Measurements from ENCODE around the gene TIMM44. TPM values are rescaled to one million over a fixed set of nuclear protein-coding genes. Genes with fewer than 3 reads are reported as not detected.

TIMM44 gene
- polyA plus RNA-seq, 1 of the 3 experiments (the other 2 are of a cell fraction) = 49.7 TPM

- peak; percentile 56; the same call in 1 of the 2 replicates for TF ChIP-seq MXI1 (IDR thresholded peaks at IDR 0.05; ENCODE audit: low read depth, low read length)
- no peak for TF ChIP-seq JUND (IDR thresholded peaks at IDR 0.05)
- TF ChIP-seq GABPA (IDR thresholded peaks at IDR 0.05; ENCODE audit: low read depth) = 0 out of 2 replicates have a peak, but pooled peaks have one; percentile 31
- 0 out of 2 replicates have a peak, but pooled peaks have one; percentile 22 for TF ChIP-seq PBX3 (IDR thresholded peaks at IDR 0.05)
- peak; percentile 37; the same call in 1 of the 2 replicates for TF ChIP-seq NFIC (IDR thresholded peaks at IDR 0.05; ENCODE audit: borderline replicate concordance)
- no peak for TF ChIP-seq USF2 (IDR thresholded peaks at IDR 0.05; ENCODE audit: borderline replicate concordance, low read depth, low read length)
- peak; percentile 56; the same call in 1 of the 2 replicates for TF ChIP-seq ELF1 (IDR thresholded peaks at IDR 0.05)
- no peak for TF ChIP-seq CTCF (IDR thresholded peaks at IDR 0.05)
- TF ChIP-seq MAX (IDR thresholded peaks at IDR 0.05; ENCODE audit: low read depth) = peak; percentile 50; the same call in 1 of the 2 replicates
These were observed 23.6 kb downstream of the TIMM44 start, which contains the start of gene SNAPC2 (continued) for GRCh38 chr19:7919610-7920518.

GRCh38 chr19:7918615-7919421 is 24.6 kb downstream of the TIMM44 start:
- 92% methylated on average over 29 of the region's 42 CpGs for WGBS (ENCODE audit: low lambda C conversion rate)
- no peak overlapping the region for H3K9ac ChIP-seq
- H2AFZ ChIP-seq (ENCODE audit: low read depth) = no peak overlapping the region
- peaks cover 7% of the 10 kb centered on the region; the same call in 1 of the 2 replicates for H3K27me3 ChIP-seq (ENCODE audit: insufficient read depth)
- ChIA-PET CTCF (interaction anchor here (1.2 to 5.0 kb wide), 13 partner anchors 8 to 350 kb away, joined by 3 to 36 read pairs (median 7); partner anchors contain the start of genes CTXN1, MAP2K7, TIMM44 and TRAPPC5), POLR2A (interaction anchor here (2.4 kb wide), 1 partner anchor 57 kb away, joined by 8 read pairs; no protein-coding TSS in a partner anchor)
- H4K20me1 ChIP-seq (ENCODE audit: insufficient read depth) = peaks cover 23% of the 10 kb centered on the region
- no peak overlapping the region for H3K4me3 ChIP-seq (ENCODE audit: low read depth in 2 of 2, low read length in 1 of 2)
- peaks cover 0 to 20% of the 10 kb centered on the region in 2 experiments for H3K36me3 ChIP-seq (replicated peaks in 1 of 2; ENCODE audit: control insufficient read depth in 1 of 2, insufficient read depth in 2 of 2, low read length in 1 of 2)
- no peaks in the 10 kb centered on the region for H3K9me3 ChIP-seq
- no peak overlapping the region for H3K27ac ChIP-seq (ENCODE audit: low read depth in 2 of 2, low read length in 1 of 2)
- DNase-seq = no peak
- H3F3A ChIP-seq (replicated peaks; ENCODE audit: insufficient read depth) = peaks cover 5% of the 10 kb centered on the region
- peaks cover 10 to 31% of the 10 kb centered on the region in 2 experiments; a peak in 2 of 4 replicates for H3K4me1 ChIP-seq (ENCODE audit: control insufficient read depth in 1 of 2, insufficient read depth in 2 of 2, low read depth in 1 of 2, low read length in 1 of 2)
- H3K79me2 ChIP-seq (ENCODE audit: insufficient read depth) = peaks cover 16% of the 10 kb centered on the region; the same call in 1 of the 2 replicates
- peak overlapping the region; percentile 94 for H3K4me2 ChIP-seq
- TF ChIP-seq TEAD4 (IDR thresholded peaks at IDR 0.05; ENCODE audit: borderline replicate concordance, insufficient read depth) = no peak
- H3K9me2 ChIP-seq = no peaks in the 10 kb centered on the region

All from SK-N-SH (cell line).